Breast epithelium (tissue), 3 donors: Measurements from ENCODE around the gene HDAC4.

Source experiments
- POLR2A ChIP-seq: fragments of 450-650 bp; IDR thresholded peaks from one replicate; pipeline ENCODE4 v1.6.1; 2016; ENCODE audit warnings: antibody characterized with exemption, mild to moderate bottlenecking, moderate library complexity
- POLR2AphosphoS5 ChIP-seq, 3 donors: sonication (generic); formaldehyde crosslinking; IDR thresholded peaks; one replicate each; pipeline ENCODE4 v1.6.1; 2017; ENCODE audit warnings: antibody characterized with exemption in 3 of 3
- TF ChIP-seq, protein P1 (sequence below), 3 donors: fragments of 450-650 bp; IDR thresholded peaks; one replicate each; pipeline ENCODE4 v1.5.1; 2016 to 2017; ENCODE audit warnings: antibody characterized with exemption in 3 of 3, mild to moderate bottlenecking in 3 of 3, moderate library complexity in 3 of 3

DNA sequence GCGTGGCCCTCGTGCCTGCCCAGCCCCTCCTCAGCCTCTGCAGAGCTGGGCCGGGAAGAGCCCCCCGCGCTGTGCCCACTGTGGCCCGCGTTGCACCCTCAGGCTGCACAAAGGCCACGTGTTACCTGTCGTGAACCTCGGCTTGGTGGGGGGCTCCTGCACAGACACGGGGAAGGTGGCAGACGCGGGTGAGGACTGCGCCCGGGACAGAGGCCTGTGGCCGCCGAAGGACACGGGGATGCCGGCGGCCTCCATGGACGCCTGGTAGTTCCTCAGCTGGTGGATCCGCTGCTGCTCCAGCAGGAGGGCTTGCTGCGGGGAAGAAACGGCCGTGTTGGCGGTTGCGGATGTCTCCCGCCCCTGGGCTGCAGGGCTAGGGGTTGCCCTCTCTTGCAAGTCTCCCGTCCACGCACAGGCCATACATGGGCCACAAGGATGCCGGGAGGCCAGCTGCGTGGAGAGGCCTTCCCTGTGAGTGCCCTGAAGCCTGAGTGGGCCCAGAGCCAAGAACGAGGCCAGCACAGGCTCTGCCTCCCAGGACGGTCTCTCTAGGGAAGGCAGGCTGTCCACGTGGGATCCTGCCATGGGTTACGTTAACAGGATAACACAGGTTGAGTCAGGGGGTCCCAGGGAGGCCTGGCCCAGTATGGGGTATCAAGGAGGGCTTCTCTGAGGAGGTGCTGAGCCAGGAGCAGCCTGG is 289.3 kb downstream of the HDAC4 start:
- TF ChIP-seq POLR2AphosphoS5 (IDR thresholded peaks at IDR 0.05) = no peak
- TF ChIP-seq, protein P1, sequence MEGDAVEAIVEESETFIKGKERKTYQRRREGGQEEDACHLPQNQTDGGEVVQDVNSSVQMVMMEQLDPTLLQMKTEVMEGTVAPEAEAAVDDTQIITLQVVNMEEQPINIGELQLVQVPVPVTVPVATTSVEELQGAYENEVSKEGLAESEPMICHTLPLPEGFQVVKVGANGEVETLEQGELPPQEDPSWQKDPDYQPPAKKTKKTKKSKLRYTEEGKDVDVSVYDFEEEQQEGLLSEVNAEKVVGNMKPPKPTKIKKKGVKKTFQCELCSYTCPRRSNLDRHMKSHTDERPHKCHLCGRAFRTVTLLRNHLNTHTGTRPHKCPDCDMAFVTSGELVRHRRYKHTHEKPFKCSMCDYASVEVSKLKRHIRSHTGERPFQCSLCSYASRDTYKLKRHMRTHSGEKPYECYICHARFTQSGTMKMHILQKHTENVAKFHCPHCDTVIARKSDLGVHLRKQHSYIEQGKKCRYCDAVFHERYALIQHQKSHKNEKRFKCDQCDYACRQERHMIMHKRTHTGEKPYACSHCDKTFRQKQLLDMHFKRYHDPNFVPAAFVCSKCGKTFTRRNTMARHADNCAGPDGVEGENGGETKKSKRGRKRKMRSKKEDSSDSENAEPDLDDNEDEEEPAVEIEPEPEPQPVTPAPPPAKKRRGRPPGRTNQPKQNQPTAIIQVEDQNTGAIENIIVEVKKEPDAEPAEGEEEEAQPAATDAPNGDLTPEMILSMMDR (IDR thresholded peaks at IDR 0.05) = no peak
- no peak for TF ChIP-seq POLR2A
